ENCODE measurements around the gene HOXB13.

- TF ChIP-seq CTCF (IDR thresholded peaks at IDR 0.05) (no peak), POLR2A (IDR thresholded peaks at IDR 0.05) (no peak)
These were observed 46.9 kb downstream of the HOXB13 start for GRCh38 chr17:48681609-48682008.

Data from thyroid gland (tissue), 4 donors.